SK-N-SH (cell line): ENCODE results near the gene HNRNPC. TPM values are rescaled to one million over a fixed set of nuclear protein-coding genes. Genes with fewer than 3 reads are reported as not detected.
A peak's percentile ranks its signal among the peaks of the same experiment; 100 is the strongest.

Source experiments
- CTCF ChIA-PET: fragments of 300-600, 350-600 bp; formaldehyde crosslinking; extraction: SDS; loops from one replicate; lab custom pipeline; 2021; lab: Yijun Ruan, JAX
- POLR2A ChIA-PET: fragments of 350-600 bp; sonication (Branson Sonifier 250); formaldehyde crosslinking; extraction: SDS; loops from one replicate; lab custom pipeline; 2020; ENCODE audit warnings: antibody characterized with exemption, inconsistent platforms; lab: Yijun Ruan, JAX
- DNase-seq: peaks from one replicate; pipeline ENCODE4 v3.0.0; 2012
- H2AFZ ChIP-seq: fragments of 200-600 bp; sonication (generic); 2 replicates; pipeline ENCODE4 v1.8.1; 2016; ENCODE audit warnings: antibody characterized with exemption, mild to moderate bottlenecking, low read depth
- H3F3A ChIP-seq: fragments of 200-600 bp; sonication (generic); replicated peaks from 2 replicates; pipeline ENCODE3; 2016; ENCODE audit warnings: antibody characterized with exemption, mild to moderate bottlenecking; ENCODE audit not compliant: insufficient read depth
- H3K27ac ChIP-seq, 2 experiments: fragments of 200-500 bp in 1 of 2; fragments of 200-600 bp in 1 of 2; sonication (Bioruptor generic) in 1 of 2; sonication (generic), shearing (Covaris generic) in 1 of 2; 2 replicates each; pipeline versions ENCODE4 v1.5.1 to v1.6.1; 2014 to 2016; ENCODE audit warnings: low read depth in 2 of 2, inconsistent platforms in 1 of 2, low read length in 1 of 2, mild to moderate bottlenecking in 1 of 2, mixed read lengths in 1 of 2
- H3K27me3 ChIP-seq: fragments of 200-600 bp; sonication (generic), shearing (Covaris generic); 2 replicates; pipeline ENCODE4 v1.6.1; 2016; ENCODE audit warnings: mixed run types; ENCODE audit not compliant: insufficient read depth
- H3K36me3 ChIP-seq, 2 experiments: fragments of 200-500 bp in 1 of 2; fragments of 200-600 bp in 1 of 2; sonication (Bioruptor generic) in 1 of 2; sonication (generic) in 1 of 2; replicated peaks in 1 of 2; 2 replicates each; pipeline versions ENCODE3 to v1.5.1; 2014 to 2016; ENCODE audit warnings: low read length in 1 of 2, mild to moderate bottlenecking in 1 of 2; ENCODE audit not compliant: insufficient read depth in 2 of 2, control insufficient read depth in 1 of 2
- H3K4me1 ChIP-seq, 2 experiments: fragments of 200-500 bp in 1 of 2; fragments of 200-600 bp in 1 of 2; sonication (Bioruptor generic) in 1 of 2; sonication (generic), shearing (Covaris generic) in 1 of 2; 2 replicates each; pipeline versions ENCODE4 v1.5.1 to v1.6.1; 2014 to 2016; ENCODE audit warnings: low read depth in 1 of 2, low read length in 1 of 2, mixed run types in 1 of 2; ENCODE audit not compliant: insufficient read depth in 2 of 2, control insufficient read depth in 1 of 2
- H3K4me2 ChIP-seq: fragments of 200-600 bp; sonication (generic), shearing (Covaris generic); 2 replicates; pipeline ENCODE4 v1.6.1; 2017; ENCODE audit warnings: mixed run types
- H3K4me3 ChIP-seq, 2 experiments: fragments of 200-500 bp in 1 of 2; fragments of 200-600 bp in 1 of 2; sonication (Bioruptor generic) in 1 of 2; sonication (generic), shearing (Covaris generic) in 1 of 2; 2 replicates each; pipeline versions ENCODE4 v1.5.1 to v1.8.1; 2014 to 2016; ENCODE audit warnings: low read depth in 2 of 2, inconsistent platforms in 1 of 2, low read length in 1 of 2, mild to moderate bottlenecking in 1 of 2, mixed read lengths in 1 of 2, moderate library complexity in 1 of 2
- H3K79me2 ChIP-seq: fragments of 200-600 bp; sonication (generic); 2 replicates; pipeline ENCODE4 v1.8.1; 2017; ENCODE audit warnings: mild to moderate bottlenecking; ENCODE audit not compliant: insufficient read depth
- H3K9ac ChIP-seq: fragments of 200-600 bp; sonication (generic); 2 replicates; pipeline ENCODE4 v1.6.1; 2017; ENCODE audit warnings: mixed run types
- H3K9me2 ChIP-seq: fragments of 200-600 bp; sonication (generic); 2 replicates; pipeline ENCODE4 v1.6.1; 2017; ENCODE audit warnings: mixed run types
- H3K9me3 ChIP-seq: fragments of 200-600 bp; sonication (generic); 2 replicates; pipeline ENCODE4 v1.6.1; 2017; ENCODE audit warnings: mixed run types, mild to moderate bottlenecking, moderate library complexity
- H4K20me1 ChIP-seq: fragments of 200-600 bp; sonication (generic); 2 replicates; pipeline ENCODE4 v1.6.1; 2017; ENCODE audit warnings: mild to moderate bottlenecking, mixed run types; ENCODE audit not compliant: insufficient read depth
- CHD2 ChIP-seq: fragments of 150-350 bp; IDR thresholded peaks from 2 replicates; pipeline ENCODE4 v1.6.1; 2018; ENCODE audit warnings: low read length; ENCODE audit not compliant: partially characterized antibody
- ELF1 ChIP-seq: IDR thresholded peaks from 2 replicates; pipeline ENCODE4 v1.4.0; 2012
- EZH2phosphoT487 ChIP-seq: fragments of 200-600 bp; sonication (generic); IDR thresholded peaks from 2 replicates; pipeline ENCODE4 v1.6.1; 2017; ENCODE audit warnings: low read depth, mixed run types, mild to moderate bottlenecking, antibody characterized with exemption, moderate library complexity, borderline replicate concordance
- FOSL2 ChIP-seq: IDR thresholded peaks from 2 replicates; pipeline ENCODE4 v1.4.0; 2012; ENCODE audit warnings: low read depth, mild to moderate bottlenecking, moderate library complexity, borderline replicate concordance
- FOXJ3 ChIP-seq: sonication (generic); formaldehyde crosslinking; IDR thresholded peaks from 2 replicates; pipeline ENCODE4 v1.5.1; 2020; ENCODE audit warnings: mild to moderate bottlenecking, missing genetic modification reagents
- FOXM1 ChIP-seq: IDR thresholded peaks from 2 replicates; pipeline ENCODE4 v1.4.0; 2012; ENCODE audit warnings: low read depth, mild to moderate bottlenecking
- GABPA ChIP-seq: IDR thresholded peaks from 2 replicates; pipeline ENCODE4 v1.4.0; 2012; ENCODE audit warnings: low read depth, mild to moderate bottlenecking
- GATA2 ChIP-seq: sonication (generic); formaldehyde crosslinking; IDR thresholded peaks from 2 replicates; pipeline ENCODE4 v1.5.0; 2020; ENCODE audit warnings: mild to moderate bottlenecking, missing genetic modification reagents
- MEF2A ChIP-seq: IDR thresholded peaks from 2 replicates; pipeline ENCODE4 v1.4.0; 2012; ENCODE audit warnings: low read depth, borderline replicate concordance
- MXI1 ChIP-seq: IDR thresholded peaks from 2 replicates; pipeline ENCODE4 v1.6.1; 2012; ENCODE audit warnings: mild to moderate bottlenecking, low read depth, low read length, improper control_type of control experiment
- NRF1 ChIP-seq: IDR thresholded peaks from 2 replicates; pipeline ENCODE4 v1.6.1; 2012; ENCODE audit warnings: low read depth, mild to moderate bottlenecking, low read length
- RCOR1 ChIP-seq: fragments of 150-350 bp; IDR thresholded peaks from 2 replicates; pipeline ENCODE4 v1.6.1; 2017; ENCODE audit warnings: antibody characterized with exemption, low read length
- RFX5 ChIP-seq: IDR thresholded peaks from 2 replicates; pipeline ENCODE4 v1.6.1; 2012; ENCODE audit warnings: mild to moderate bottlenecking, improper control_type of control experiment, low read length
- SMC3 ChIP-seq: IDR thresholded peaks from 2 replicates; pipeline ENCODE4 v1.6.1; 2012; ENCODE audit warnings: low read depth, low read length, improper control_type of control experiment
- TAF1 ChIP-seq: IDR thresholded peaks from 2 replicates; pipeline ENCODE4 v1.6.1; 2012; ENCODE audit warnings: low read depth, mild to moderate bottlenecking, low read length, moderate library complexity, borderline replicate concordance
- TCF12 ChIP-seq: IDR thresholded peaks from 2 replicates; pipeline ENCODE4 v1.4.0; 2012
- TEAD4 ChIP-seq: IDR thresholded peaks from 2 replicates; pipeline ENCODE4 v1.4.0; 2012; ENCODE audit warnings: mild to moderate bottlenecking, borderline replicate concordance; ENCODE audit not compliant: insufficient read depth
- YY1 ChIP-seq: IDR thresholded peaks from 2 replicates; pipeline ENCODE4 v1.4.0; 2012; ENCODE audit warnings: low read depth, mild to moderate bottlenecking
- WGBS: methylation state at CpG from one replicate; pipeline ENCODE4 v1.1.6; 2017; ENCODE audit warnings: low lambda C conversion rate; 5-methylcytosine and 5-hydroxymethylcytosine counted together
- polyA plus RNA-seq, 3 experiments: library from polyadenylated mRNA; depleted of rRNA; stranded (reverse); fragments of >200 nt; gene quantifications; 2 replicates each; pipeline ENCODE4 v1.2.3, GENCODE V29; 2012
- TF ChIP-seq, protein P1 (sequence below): IDR thresholded peaks from 2 replicates; pipeline ENCODE4 v1.4.0; 2012; ENCODE audit warnings: low read depth

HNRNPC gene
- polyA plus RNA-seq, 1 of the 3 experiments (the other 2 are of a cell fraction), result 341 TPM

DNA sequence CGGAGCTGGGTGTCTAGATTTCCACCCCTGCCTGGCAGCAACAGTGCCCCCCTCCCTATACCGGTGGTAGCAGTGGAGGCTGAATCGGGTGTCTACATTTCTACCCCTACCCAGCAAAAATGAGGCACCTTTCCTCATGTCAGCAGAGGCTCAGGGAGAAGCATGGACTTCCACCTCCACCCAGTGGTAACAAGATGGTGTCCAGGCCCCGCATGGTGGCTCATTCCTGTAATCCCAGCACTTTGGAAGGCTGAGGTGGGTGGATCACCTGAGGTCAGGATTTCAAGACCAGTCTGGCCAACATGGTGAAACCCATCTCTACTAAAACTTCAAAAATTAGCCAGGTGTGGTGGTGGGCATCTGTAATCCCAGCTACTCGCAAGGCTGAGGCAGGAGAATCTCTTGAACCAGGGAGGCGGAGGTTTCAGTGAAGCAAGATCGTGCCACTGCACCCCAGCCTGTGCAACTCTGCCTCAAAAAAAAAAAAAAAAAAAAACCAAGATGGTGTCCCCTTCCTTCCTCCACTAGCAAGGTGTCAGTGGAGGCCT, 77.9 kb downstream of the HNRNPC start (continued):
- TF ChIP-seq, protein P1, sequence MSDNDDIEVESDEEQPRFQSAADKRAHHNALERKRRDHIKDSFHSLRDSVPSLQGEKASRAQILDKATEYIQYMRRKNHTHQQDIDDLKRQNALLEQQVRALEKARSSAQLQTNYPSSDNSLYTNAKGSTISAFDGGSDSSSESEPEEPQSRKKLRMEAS, result no peak
- TF ChIP-seq TAF1 (no peak), FOXM1 (no peak), ELF1 (no peak)

GRCh38 chr14:21185491-21185890, 83.8 kb downstream of the HNRNPC start:
- WGBS, result 22% methylated on average over 5 of the region's 5 CpGs
- H3K36me3 ChIP-seq, result no peaks in the 10 kb centered on the region
- no peaks in the 10 kb centered on the region for H3F3A ChIP-seq
- H4K20me1 ChIP-seq, result no peaks in the 10 kb centered on the region
- ChIA-PET CTCF (no interaction called here), POLR2A (no interaction called here)
- no peak overlapping the region for H2AFZ ChIP-seq
- H3K79me2 ChIP-seq, result no peaks in the 10 kb centered on the region
- no peak overlapping the region for H3K4me3 ChIP-seq
- no peak for TF ChIP-seq FOXM1
- H3K9me2 ChIP-seq, result no peaks in the 10 kb centered on the region
- DNase-seq, result no peak
- no peaks in the 10 kb centered on the region for H3K9me3 ChIP-seq
- no peaks in the 10 kb centered on the region; the same call in 1 of the 2 replicates for H3K27me3 ChIP-seq
- H3K9ac ChIP-seq, result no peak overlapping the region
- H3K4me1 ChIP-seq, result no peaks in the 10 kb centered on the region; a peak in 1 of 4 replicates
- H3K27ac ChIP-seq, result no peak overlapping the region
- H3K4me2 ChIP-seq, result no peak overlapping the region

DNA sequence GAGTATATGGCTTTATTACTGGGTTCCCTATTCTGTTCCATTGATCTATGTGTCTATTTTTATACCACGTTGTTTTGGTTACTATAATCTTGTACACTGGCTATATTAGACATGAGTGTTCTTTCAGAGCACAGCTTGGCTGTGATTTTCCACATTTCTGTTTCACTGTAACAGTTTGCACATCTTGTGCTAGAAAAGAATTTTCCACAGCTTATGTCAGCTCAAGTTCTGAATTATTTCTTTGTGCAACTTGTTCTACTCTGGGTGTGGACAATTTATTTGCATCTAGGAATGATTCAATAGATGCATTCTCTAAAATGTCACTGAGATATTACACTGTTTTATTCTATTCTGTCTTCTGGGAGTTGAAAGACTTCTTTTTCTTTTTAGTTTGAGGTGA, 85.0 kb downstream of the HNRNPC start:
- Histone ChIP-seq H3K27me3 (no peaks in the 10 kb centered on the region; the same call in 1 of the 2 replicates), H3K9me2 (no peaks in the 10 kb centered on the region), H3K9ac (no peak overlapping the region)
- no peak for TF ChIP-seq TCF12
- no peak for TF ChIP-seq FOXJ3 (CRISPR knock-in tag)
- no peak for TF ChIP-seq SMC3
- TF ChIP-seq RFX5, result no peak
- no peak for TF ChIP-seq MEF2A
- TF ChIP-seq, all 33 proteins: peak for 0
- Histone ChIP-seq H3K79me2 (no peaks in the 10 kb centered on the region), H3K4me2 (no peak overlapping the region), H4K20me1 (no peaks in the 10 kb centered on the region), H3K4me1 (no peaks in the 10 kb centered on the region; a peak in 1 of 4 replicates), H2AFZ (0 out of 2 replicates have a peak overlapping the region, but pooled peaks have one; percentile 0), H3K4me3 (no peak overlapping the region), H3K27ac (no peak overlapping the region), H3K9me3 (no peaks in the 10 kb centered on the region), H3F3A (no peaks in the 10 kb centered on the region), H3K36me3 (no peaks in the 10 kb centered on the region)
- WGBS, result 0% methylated on average over 1 of the region's 1 CpG
- POLR2A ChIA-PET, result no interaction called here
- CTCF ChIA-PET, result no interaction called here
- DNase-seq, result no peak

DNA sequence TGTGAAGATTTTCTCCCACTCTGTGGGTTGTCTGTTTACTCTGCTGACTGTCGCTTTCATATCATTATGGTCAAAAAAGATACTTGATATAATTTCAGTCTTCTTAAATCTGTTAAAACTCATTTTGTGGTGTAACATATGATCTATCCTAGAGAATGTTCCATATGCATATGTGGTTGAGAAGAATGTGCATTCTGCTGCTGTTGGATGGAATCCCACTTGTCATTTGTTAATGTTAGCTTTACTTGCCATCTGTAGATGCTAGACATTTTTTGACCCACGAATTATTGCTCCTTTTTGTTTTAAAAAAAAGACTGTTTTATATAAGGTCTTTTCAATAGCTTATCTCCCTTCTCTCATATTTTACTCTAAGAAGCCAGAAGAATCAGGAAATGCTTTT, 87.1 kb downstream of the HNRNPC start:
- Histone ChIP-seq H3K9me2 (no peaks in the 10 kb centered on the region), H3K4me3 (no peak overlapping the region), H3K9me3 (no peaks in the 10 kb centered on the region), H3K79me2 (no peaks in the 10 kb centered on the region), H3K27ac (no peak overlapping the region), H3K9ac (no peak overlapping the region), H3K36me3 (no peaks in the 10 kb centered on the region), H4K20me1 (no peaks in the 10 kb centered on the region), H3K4me1 (no peaks in the 10 kb centered on the region; a peak in 1 of 4 replicates), H2AFZ (no peak overlapping the region), H3K27me3 (no peaks in the 10 kb centered on the region; the same call in 1 of the 2 replicates), H3K4me2 (no peak overlapping the region), H3F3A (no peaks in the 10 kb centered on the region)
- CTCF ChIA-PET, result interaction anchor here (1.1 kb wide), 1 partner anchor 27 kb away, joined by 3 read pairs; no protein-coding TSS in a partner anchor
- DNase-seq, result no peak
- 22% methylated on average over 2 of the region's 2 CpGs for WGBS
- TF ChIP-seq FOXM1, result no peak
- no peak for TF ChIP-seq FOSL2
- TF ChIP-seq CHD2, result no peak
- no peak for TF ChIP-seq RCOR1
- no peak for TF ChIP-seq TEAD4
- TF ChIP-seq MXI1, result no peak
- TF ChIP-seq GATA2 (CRISPR knock-in tag), result no peak
- no peak for TF ChIP-seq GABPA
- no peak for TF ChIP-seq SMC3
- no peak for TF ChIP-seq EZH2phosphoT487
- TF ChIP-seq, protein P1, result no peak
- TF ChIP-seq NRF1, result no peak
- TF ChIP-seq YY1, result no peak
- POLR2A ChIA-PET, result no interaction called here
